HUDEP-2 (cell line): Measurements from ENCODE around the gene CCDC142.
"Not testable (repeated sequence)": the region's sequence is repeated elsewhere in the genome, so short reads cannot be mapped to it uniquely, and the experiment has no call there.

Experiments used
- DNase-seq, 76 experiments: peaks; one replicate each; lab custom pipeline; 2025; ENCODE audit not compliant: unreplicated experiment in 76 of 76; lab: John Stamatoyannopoulos, UW

Gene CCDC142

GRCh38 chr2:74447230-74447999 is 35.4 kb downstream of the CCDC142 start:
- no peak for DNase-seq

GRCh38 chr2:74444498-74445318 is 38.1 kb downstream of the CCDC142 start:
- no peak for DNase-seq

GRCh38 chr2:74442483-74443297 is 40.1 kb downstream of the CCDC142 start:
- not testable (repeated sequence) for DNase-seq

GRCh38 chr2:74441690-74442482 is 40.9 kb downstream of the CCDC142 start, which contains the start of gene RTKN:
Gene RTKN, minus strand, starts transcription at chr2:74441937. Its CDS starts 121 bp downstream, at chr2:74441816.
- DNase-seq, result no peak

GRCh38 chr2:74441170-74441689 is 41.6 kb downstream of the CCDC142 start:
- no peak for DNase-seq

- DNase-seq, result peak in 49 of 76 experiments; percentile 3 to 80 (median 38)
Observed at GRCh38 chr2:74440378-74441169, 42.2 kb downstream of the CCDC142 start.

- DNase-seq, result no peak
Observed at GRCh38 chr2:74439803-74440377, 42.9 kb downstream of the CCDC142 start.

- DNase-seq, result no peak
Observed at GRCh38 chr2:74439373-74439772, 43.4 kb downstream of the CCDC142 start.

DNA sequence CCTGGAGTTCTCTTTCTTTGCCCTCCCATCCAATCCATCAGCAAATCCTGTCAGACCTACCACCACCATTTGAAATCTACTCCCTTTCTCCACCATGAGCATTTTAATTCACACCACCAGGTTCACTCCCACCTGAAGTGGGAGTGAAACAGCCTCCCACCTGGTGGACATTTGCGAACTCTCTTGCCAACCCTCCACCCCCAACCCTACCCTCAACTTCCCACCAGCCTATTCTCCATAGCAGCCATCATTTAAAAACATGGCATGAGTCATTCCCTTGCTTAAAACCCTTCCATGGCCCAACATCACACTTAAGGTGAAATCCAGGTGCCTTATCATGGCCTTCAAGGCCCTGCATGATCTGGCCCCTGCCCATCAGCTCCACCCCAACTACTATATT is 44.5 kb downstream of the CCDC142 start:
- no peak for DNase-seq

GRCh38 chr2:74436848-74437695 is 45.7 kb downstream of the CCDC142 start:
- no peak for DNase-seq

DNA sequence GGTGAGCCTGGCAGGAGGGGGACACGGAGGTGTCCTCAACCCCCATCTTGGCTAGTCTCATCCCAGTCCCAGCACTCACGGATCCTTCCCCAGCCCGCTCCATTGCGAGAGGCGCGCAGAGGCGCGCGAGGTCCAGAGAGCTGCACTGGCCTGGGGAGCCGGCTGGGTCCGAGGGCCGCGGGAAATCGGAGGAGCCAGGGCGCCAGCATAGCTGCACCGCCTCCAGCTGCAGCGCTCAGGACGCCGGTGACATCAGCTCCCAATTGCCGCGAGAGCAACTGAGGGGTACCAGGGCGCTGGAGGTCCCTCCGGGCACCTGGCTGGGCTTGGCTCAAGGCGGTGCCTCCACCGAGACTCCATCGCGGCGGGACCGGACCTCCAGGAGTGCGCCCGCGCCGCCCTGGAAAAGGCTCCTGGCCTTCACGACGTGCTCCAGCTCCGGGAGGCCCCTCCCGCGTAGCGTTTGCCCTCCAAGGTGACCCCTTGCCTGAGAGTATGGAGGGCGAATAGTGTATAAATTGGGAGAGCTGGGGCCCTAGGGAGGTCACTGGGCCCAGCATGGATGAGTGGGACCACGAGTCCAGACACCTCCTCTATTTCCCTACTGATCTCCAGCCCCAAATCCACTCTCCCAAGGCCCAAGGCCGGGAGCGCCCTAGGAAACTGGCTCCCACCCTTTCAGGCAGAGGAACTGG is 46.5 kb downstream of the CCDC142 start:
- no peak for DNase-seq

GRCh38 chr2:74430502-74430901 is 52.3 kb downstream of the CCDC142 start:
- DNase-seq, result no peak

DNA sequence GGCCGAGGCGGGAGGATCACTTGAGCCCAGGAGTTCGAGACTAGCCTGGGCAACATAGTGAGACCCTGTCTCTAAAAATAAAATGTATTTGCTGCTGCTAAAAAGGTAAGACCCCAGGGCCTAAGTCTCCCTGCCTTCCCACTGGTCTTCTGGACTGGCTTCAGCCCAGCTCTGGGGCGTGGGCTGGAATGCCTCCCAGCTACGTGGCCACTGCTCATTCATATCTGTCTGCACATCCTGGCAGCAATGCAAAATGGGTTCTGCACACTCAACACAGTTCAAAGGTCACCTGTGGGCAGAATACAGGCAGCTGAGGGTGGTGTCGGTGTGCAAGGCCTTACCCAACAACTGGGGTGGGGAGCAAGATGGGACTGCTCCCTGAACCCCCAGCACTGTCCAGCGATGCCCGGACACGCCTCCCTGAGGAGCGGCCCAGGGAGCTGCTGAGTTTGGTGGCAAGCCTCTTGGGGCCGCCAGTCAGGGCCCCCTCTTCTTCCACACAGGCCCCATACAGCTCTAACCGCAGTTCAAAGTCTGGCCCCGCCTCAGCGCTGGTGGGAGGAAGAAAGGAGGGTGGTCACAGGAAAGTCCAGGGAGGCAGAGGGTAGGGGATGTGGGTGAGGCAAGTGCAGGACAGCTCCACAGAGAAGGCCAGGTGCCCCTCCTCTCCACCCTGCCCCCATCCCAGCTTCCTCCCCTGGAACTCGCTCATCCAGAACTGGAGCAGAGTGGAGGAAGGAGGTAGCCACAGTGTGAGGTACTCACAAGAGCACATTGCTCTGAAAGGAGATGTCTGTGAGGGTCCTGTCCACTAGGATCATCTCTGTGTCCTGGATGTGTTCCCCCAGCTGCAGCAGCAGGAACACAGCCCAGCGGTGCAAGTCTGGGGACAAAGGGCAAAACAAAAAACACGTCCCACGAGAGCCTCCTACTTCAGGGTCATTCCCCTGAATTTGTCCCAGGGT is 53.0 kb downstream of the CCDC142 start:
- peak in 59 of 76 experiments; percentile 7 to 77 (median 43) for DNase-seq

DNA sequence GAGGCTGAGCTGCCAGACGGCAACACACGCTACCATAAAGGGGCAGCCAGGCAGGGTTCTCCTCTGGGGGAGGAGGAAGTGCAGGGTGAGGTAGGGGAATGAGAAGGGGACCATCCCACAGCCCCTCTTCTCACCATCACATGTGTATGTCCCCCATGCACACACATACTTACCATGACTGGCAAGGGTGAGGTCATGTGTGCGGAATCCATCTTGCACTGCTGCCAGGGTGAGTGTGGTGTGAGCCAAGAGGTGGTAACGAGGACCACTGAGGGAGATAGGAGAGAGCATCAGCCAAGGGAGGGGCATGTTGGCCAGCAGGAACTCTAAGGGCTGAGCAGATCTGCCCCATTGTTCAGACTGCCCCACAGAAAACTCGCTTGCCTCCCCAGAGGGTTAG is 54.1 kb downstream of the CCDC142 start:
- no peak for DNase-seq

- no peak for DNase-seq
Observed at GRCh38 chr2:74427551-74427950, 55.2 kb downstream of the CCDC142 start.

DNA sequence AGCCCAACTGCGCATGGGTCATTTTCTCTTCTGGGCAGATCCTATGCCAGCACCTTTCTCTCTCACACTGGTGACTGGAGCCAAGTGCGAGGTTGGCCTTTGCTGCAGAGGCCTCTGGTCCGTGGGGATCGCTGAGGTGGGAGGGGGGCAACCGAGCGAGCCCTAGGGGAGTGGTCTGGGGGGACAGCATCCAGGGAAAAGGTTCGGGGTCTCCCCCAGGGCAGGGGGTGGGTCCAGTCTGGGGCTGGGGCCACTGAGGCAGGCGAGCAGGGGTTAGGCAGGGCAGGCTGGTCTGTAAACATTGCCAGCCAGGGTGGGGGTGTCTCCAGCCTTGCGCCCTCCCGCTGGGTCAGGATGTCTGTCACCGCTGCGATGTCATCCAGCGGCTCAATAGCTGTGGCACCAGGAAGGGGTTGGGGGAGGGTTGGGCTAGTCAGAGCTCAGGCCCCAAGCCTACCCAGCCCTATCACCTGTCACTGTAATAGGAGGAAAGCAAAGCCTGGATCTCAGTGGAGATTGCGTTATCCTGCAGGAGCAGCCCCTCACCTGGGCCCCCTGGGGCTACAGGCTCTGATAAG is 56.5 kb downstream of the CCDC142 start:
- no peak for DNase-seq
